ENCODE results near the gene TRAK2. TPM values are rescaled to one million over a fixed set of nuclear protein-coding genes. Genes with fewer than 3 reads are reported as not detected.

TRAK2 gene
- total and polyA plus RNA-seq, 9 of the 15 experiments (the other 6 are each of a cell fraction or from before 2014, with no cell fraction given): 3.4 to 10.4 (median 7.3) TPM

DNA sequence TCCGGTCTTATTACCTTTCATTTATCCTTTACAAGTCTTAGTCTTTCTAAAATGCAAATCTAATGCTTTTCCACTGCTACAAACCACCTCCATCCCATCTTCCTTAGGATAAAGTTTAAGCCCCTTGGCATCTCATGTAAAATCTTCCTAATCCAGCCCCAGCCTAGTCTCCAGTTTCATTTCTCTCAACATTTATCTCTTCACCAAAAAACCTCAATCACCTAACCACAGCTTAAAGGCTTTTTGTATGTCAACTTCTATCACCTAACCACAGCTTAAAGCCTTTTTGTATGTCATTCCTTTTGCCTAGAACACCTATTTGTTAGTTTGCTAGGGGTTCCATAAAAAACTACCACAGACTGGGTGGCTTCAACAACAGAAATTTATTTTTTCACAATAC is 4.2 kb downstream of the TRAK2 start (continued):
- TF ChIP-seq CCAR2 (IDR thresholded peaks at IDR 0.05; ENCODE audit: low read depth, low read length) (no peak), NR2C2 (CRISPR knock-in tag; IDR thresholded peaks at IDR 0.05) (no peak), NR2C2 (tag; IDR thresholded peaks at IDR 0.05) (no peak), ESRRA (IDR thresholded peaks at IDR 0.05; ENCODE audit: borderline replicate concordance, low read depth) (peak; percentile 53; the same call in 1 of the 2 replicates), TFAM (CRISPR knock-in tag; conservative IDR thresholded peaks at IDR 0.05) (no peak), HDAC1 (IDR thresholded peaks at IDR 0.05) (0 out of 4 replicates have a peak, but pooled peaks of 1 of the 2 experiments have one; percentile 20), IFI16 (CRISPR knock-in tag; IDR thresholded peaks at IDR 0.05) (no peak), ZNF764 (CRISPR knock-in tag; IDR thresholded peaks at IDR 0.05; ENCODE audit: low read depth) (no peak), SIRT6 (IDR thresholded peaks at IDR 0.05; ENCODE audit: low read depth, low read length) (no peak), PCBP2 (IDR thresholded peaks at IDR 0.05; ENCODE audit: low read depth, low read length, poor library complexity, severe bottlenecking) (no peak), BRD4 (IDR thresholded peaks at IDR 0.05) (no peak)

DNA sequence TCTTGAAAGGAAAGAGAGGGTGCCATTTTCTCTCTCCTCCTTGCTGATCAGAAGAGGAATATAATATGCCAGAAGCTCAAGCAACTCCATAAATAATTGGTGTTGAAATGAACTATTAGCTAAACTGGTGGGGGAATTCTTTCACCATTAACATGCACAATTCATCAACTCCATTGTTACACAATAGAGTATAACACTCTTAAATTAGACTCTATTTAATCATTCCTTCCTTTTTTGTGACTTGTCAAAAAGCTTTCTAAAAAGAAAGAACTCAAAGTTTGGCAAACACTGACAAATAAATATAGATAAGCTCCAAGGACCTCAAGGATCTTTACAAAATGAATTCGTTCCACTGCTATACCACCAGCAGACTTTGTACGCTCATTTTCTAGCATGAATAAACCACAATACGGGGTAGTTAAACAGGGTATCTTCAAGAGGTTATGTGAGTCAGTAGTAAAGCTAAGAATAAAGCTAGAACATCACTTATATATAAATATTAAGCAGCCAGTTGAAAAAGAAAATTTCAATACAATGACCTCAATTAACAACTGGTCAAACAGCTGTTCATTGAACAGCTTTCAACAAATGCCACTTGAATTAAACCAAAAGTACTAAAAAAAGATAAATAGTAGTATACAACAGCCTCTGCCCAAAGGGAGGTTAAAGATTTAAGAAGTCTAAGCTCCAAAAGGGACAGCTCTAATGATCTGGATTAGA is 6.4 kb downstream of the TRAK2 start:
- 75% methylated on average over 3 of the region's 3 CpGs for WGBS (ENCODE audit: insufficient coverage, low coverage, missing lambda C conversion rate)
- in situ Hi-C loops (cut with MboI) (no loop called here), intact Hi-C loops (cut with micrococcal nuclease) (no loop called here)
- no peaks in the 10 kb centered on the region for H3K36me3 ChIP-seq (ENCODE audit: control insufficient read depth, insufficient read depth, low read length)
- TF ChIP-seq RCOR1 (IDR thresholded peaks at IDR 0.05; ENCODE audit: borderline replicate concordance in 1 of 2, low read depth in 2 of 2, low read length in 2 of 2) (no peak), DACH1 (IDR thresholded peaks at IDR 0.05; ENCODE audit: partially characterized antibody) (peak; percentile 27)
- H2AFZ ChIP-seq (ENCODE audit: low read depth, low read length): no peak overlapping the region
- H3K4me3 ChIP-seq: no peak overlapping the region
- no peak overlapping the region for H3K9ac ChIP-seq (ENCODE audit: insufficient read depth in 1 of 2, low read depth in 2 of 2, low read length in 2 of 2)
- no peak overlapping the region for H3K4me2 ChIP-seq (ENCODE audit: insufficient read depth, low read length)
- no peak overlapping the region for H3K27ac ChIP-seq (ENCODE audit: extremely low read depth, low read depth, low read length)
- BruUV-seq (replicated peaks): no TSS peak
- H3K79me2 ChIP-seq (ENCODE audit: control insufficient read depth, insufficient read depth, low read length): peaks cover 5% of the 10 kb centered on the region; the same call in 1 of the 3 replicates
- no peak for ATAC-seq
- no peaks in the 10 kb centered on the region for H3K27me3 ChIP-seq (ENCODE audit: control insufficient read depth in 2 of 2, insufficient read depth in 2 of 2, low read length in 2 of 2)
- no peak for FAIRE-seq
- H3K9me3 ChIP-seq (replicated peaks; ENCODE audit: control insufficient read depth, insufficient read depth, low read depth, low read length): no peaks in the 10 kb centered on the region
- DNase-seq (ENCODE audit: extremely low read depth in 1 of 4, low spot score in 3 of 4): no peak
- CTCF ChIA-PET (ENCODE audit: low intra/inter-chr PET ratio): no interaction called here
- POLR2A ChIA-PET: no interaction called here
- H4K20me1 ChIP-seq (replicated peaks; ENCODE audit: control insufficient read depth, insufficient read depth, low read length): no peaks in the 10 kb centered on the region
- H3K4me1 ChIP-seq (replicated peaks in 1 of 2; ENCODE audit: control insufficient read depth in 2 of 2, insufficient read depth in 2 of 2, low read length in 2 of 2): peaks cover 5 to 20% of the 10 kb centered on the region in 2 experiments; a peak in 3 of 5 replicates
- no peaks in the 10 kb centered on the region for H3K9me1 ChIP-seq (ENCODE audit: control insufficient read depth, insufficient read depth, low read length)

Measured in K562 (cell line).